ENCODE measurements around the gene LTA. TPM values are rescaled to one million over a fixed set of nuclear protein-coding genes. Genes with fewer than 3 reads are reported as not detected.

Gene LTA
- total RNA-seq, 1 donor from 2014 or later = not detected

GRCh38 chr6:31614684-31615578 lies 42.8 kb downstream of the LTA start, which contains the start of gene AIF1:
Gene AIF1 (plus strand): TSS chr6:31615234. CDS start chr6:31615330, 96 bp downstream.
- DNase-seq (no peak), ATAC-seq (ENCODE audit: poor library complexity) (peak; percentile 21)
- intact Hi-C loops (cut with DNase I) = loop anchor here (5.0 kb wide), 1 partner anchor 68 kb away; the partner anchor contains the start of genes ATP6V1G2 and NFKBIL1

DNA sequence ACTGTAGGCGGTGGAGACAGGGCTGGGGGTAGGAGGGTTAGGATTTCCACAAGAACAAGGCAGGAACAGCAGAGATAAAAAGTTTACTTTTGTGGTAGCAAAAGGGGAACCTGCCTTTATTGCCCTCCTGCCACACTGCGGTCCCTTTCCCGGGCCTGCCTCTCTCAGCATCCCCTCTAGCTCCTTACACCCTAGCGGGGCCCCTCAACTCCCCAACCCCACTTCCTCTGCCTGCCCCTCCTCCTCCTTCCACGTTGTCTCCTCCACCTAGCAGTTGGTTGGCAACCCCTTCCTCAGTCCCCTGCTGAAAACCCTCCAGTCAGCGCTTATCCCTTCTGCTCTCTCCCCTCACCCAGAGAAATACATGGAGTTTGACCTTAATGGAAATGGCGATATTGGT lies 43.7 kb downstream of the LTA start:
- intact Hi-C loops (cut with DNase I) = loop anchor here (5.0 kb wide), 1 partner anchor 68 kb away; the partner anchor contains the start of genes ATP6V1G2 and NFKBIL1
- ATAC-seq (ENCODE audit: poor library complexity) (no peak), DNase-seq (no peak)

DNA sequence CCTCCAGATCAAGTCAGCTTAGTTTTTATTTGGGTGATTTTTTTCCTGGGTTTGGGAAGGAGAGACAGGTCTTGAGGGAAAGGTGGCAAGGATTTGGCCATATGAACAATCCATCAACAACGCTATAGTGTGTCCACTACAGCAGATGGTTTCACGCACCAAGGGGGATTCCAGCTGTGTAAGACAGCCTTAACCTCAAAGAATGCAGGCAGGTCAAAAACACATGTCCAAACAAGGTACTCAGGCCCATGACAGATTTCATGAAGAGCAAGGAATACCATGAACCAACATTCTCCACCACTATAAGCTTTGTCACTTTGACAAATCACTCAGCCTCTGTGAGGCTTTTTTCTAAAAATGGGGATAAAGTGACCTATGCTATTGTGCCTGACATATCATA lies 44.9 kb downstream of the LTA start:
- ATAC-seq (ENCODE audit: poor library complexity) = no peak
- no peak for DNase-seq
- intact Hi-C loops (cut with DNase I) = loop anchor here (5.0 kb wide), 1 partner anchor 70 kb away; the partner anchor contains the start of genes ATP6V1G2 and NFKBIL1

GRCh38 chr6:31619805-31620585 lies 47.9 kb downstream of the LTA start:
- ATAC-seq (ENCODE audit: poor library complexity) = peak; percentile 94
- DNase-seq = peak; percentile 99
- intact Hi-C loops (cut with DNase I) = loop anchor here (5.0 kb wide), 1 partner anchor 73 kb away; the partner anchor contains the start of genes ATP6V1G2 and NFKBIL1

DNA sequence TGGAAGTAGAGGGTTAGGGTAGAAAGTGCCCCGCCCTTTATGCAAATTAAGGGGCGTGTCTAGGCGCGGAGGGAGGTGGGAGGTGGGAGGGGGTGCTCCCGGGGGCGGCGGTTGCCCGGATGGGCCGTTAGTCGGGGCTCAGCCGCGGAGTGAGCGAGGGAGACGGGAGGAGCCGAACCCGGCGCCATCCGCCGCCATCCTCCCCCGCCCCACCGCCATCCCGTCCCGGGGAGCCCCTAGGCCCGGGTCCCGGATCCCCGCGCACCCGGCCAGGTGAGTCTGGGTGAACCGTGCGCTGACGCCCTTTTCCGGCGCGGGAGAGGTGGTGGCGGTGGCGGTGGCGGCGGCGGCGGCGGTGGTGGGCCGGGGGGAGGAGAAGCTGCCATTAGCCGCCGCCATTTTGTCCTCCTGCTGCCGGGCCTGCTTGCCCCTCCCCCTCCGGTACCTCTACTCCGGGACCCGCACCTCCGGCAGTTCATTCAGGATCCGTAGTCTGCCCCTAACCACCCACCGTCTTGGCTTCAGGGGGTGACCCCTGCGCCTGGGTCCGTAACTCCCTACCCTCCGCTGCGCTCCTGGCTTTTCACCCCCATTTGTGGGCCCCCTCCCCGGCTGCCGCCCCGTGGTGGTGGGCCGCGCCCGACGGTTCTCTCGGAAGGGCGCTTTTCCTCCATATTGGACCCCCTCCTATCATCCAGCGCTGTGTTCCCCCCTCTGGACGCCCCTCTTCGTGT lies 48.7 kb downstream of the LTA start, which contains the start of gene PRRC2A:
Gene PRRC2A (plus strand): TSS at position 130 of the 734 bp plus-strand sequence. CDS start 2,075 bp downstream, outside the sequence.
- peak; percentile 92 for ATAC-seq (ENCODE audit: poor library complexity)
- intact Hi-C loops (cut with DNase I) = no loop called here
- no peak for DNase-seq

- intact Hi-C loops (cut with DNase I) = no loop called here
- DNase-seq = no peak
- no peak for ATAC-seq (ENCODE audit: poor library complexity)
Measured at GRCh38 chr6:31621320-31621939, 49.3 kb downstream of the LTA start.

- intact Hi-C loops (cut with DNase I) = no loop called here
- DNase-seq (no peak), ATAC-seq (ENCODE audit: poor library complexity) (no peak)
Measured at GRCh38 chr6:31621991-31622390, 49.9 kb downstream of the LTA start.

DNA sequence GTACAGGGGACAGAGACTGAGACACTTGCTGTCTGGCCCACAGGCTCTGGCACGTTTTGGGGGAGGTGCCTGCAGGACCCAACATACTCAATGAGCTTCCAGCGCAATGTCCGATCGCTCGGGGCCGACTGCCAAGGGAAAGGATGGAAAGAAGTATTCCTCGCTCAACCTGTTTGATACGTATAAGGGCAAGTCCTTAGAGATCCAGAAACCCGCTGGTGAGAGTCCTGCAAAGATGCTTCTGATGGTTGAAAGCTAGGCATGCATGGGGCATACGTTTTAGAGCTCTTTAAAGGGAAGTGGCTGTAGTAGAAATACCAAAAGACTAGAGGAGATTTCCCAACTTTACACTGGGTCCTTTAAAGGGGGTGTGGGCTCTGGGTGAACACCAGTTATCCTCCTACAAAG lies 50.6 kb downstream of the LTA start:
- ATAC-seq (ENCODE audit: poor library complexity) = no peak
- intact Hi-C loops (cut with DNase I) = no loop called here
- no peak for DNase-seq

Other genes with a start within 250 kb of the LTA start
- gene HLA-B, start 215.1 kb upstream of the LTA start, total RNA-seq = 398 TPM
- 9.2 TPM for gene MICA, start 168.7 kb upstream of the LTA start, total RNA-seq
- 1.3 TPM for gene MICB, start 74.1 kb upstream of the LTA start, total RNA-seq
- gene MCCD1, start 43.3 kb upstream of the LTA start, total RNA-seq = not detected
- gene DDX39B, start 30.3 kb upstream of the LTA start, total RNA-seq = 145 TPM
- 2.3 TPM for gene ATP6V1G2, start 25.7 kb upstream of the LTA start, total RNA-seq
- gene NFKBIL1, start 24.7 kb upstream of the LTA start, total RNA-seq = 9.2 TPM
- 0.59 TPM for gene TNF, start 3.3 kb downstream of the LTA start, total RNA-seq
- not detected for gene LTB, start 10.1 kb downstream of the LTA start, total RNA-seq
- gene LST1, start 14.0 kb downstream of the LTA start, total RNA-seq = 5.5 TPM
- gene NCR3, start 20.7 kb downstream of the LTA start, total RNA-seq = not detected
- 17.7 TPM for gene AIF1, start 42.9 kb downstream of the LTA start, total RNA-seq
- gene PRRC2A, start 48.4 kb downstream of the LTA start, total RNA-seq = 69.1 TPM
- gene BAG6, start 80.4 kb downstream of the LTA start, total RNA-seq = 253 TPM
- 1.9 TPM for gene APOM, start 83.6 kb downstream of the LTA start, total RNA-seq
- 16.5 TPM for gene C6orf47, start 88.5 kb downstream of the LTA start, total RNA-seq
- gene GPANK1, start 92.7 kb downstream of the LTA start, total RNA-seq = 19.2 TPM
- gene CSNK2B, start 93.8 kb downstream of the LTA start, total RNA-seq = 95.1 TPM
- 2.8 TPM for gene LY6G5B, start 97.7 kb downstream of the LTA start, total RNA-seq
- gene LY6G5C, start 108.8 kb downstream of the LTA start, total RNA-seq = 1.3 TPM
- 27.9 TPM for gene ABHD16A, start 131.0 kb downstream of the LTA start, total RNA-seq
- not detected for gene LY6G6F, start 134.6 kb downstream of the LTA start, total RNA-seq
- gene LY6G6D, start 143.1 kb downstream of the LTA start, total RNA-seq = not detected
- not detected for gene LY6G6C, start 149.5 kb downstream of the LTA start, total RNA-seq
- gene MPIG6B, start 151.1 kb downstream of the LTA start, total RNA-seq = 0.13 TPM
- 32.9 TPM for gene DDAH2, start 157.0 kb downstream of the LTA start, total RNA-seq
- 86.8 TPM for gene CLIC1, start 164.2 kb downstream of the LTA start, total RNA-seq
- gene MSH5, start 167.7 kb downstream of the LTA start, total RNA-seq = 1.8 TPM
- gene SAPCD1, start 190.4 kb downstream of the LTA start, total RNA-seq = 0.86 TPM
- gene VWA7, start 205.0 kb downstream of the LTA start, total RNA-seq = 9.5 TPM
- gene VARS1, start 223.5 kb downstream of the LTA start, total RNA-seq = 22.1 TPM
- gene LSM2, start 234.7 kb downstream of the LTA start, total RNA-seq = 23.0 TPM
- 2.0 TPM for gene HSPA1L, start 243.0 kb downstream of the LTA start, total RNA-seq
- gene HSPA1A, start 243.3 kb downstream of the LTA start, total RNA-seq = 324 TPM

All from Right ventricle myocardium superior (tissue), 1 donor.